IMR-90 (cell line): ENCODE results near the gene NPAS3. TPM values are rescaled to one million over a fixed set of nuclear protein-coding genes. Genes with fewer than 3 reads are reported as not detected.

Experiments used
- ATAC-seq: fragments of 200-7000 bp; cut with Tn5 transposase; 2 replicates; pipeline ENCODE4 v1.9.1; 2020; ENCODE audit warnings: low read depth, mild to moderate bottlenecking, moderate library complexity
- BruUV-seq: library from RNA; stranded (reverse); fragments of 400-500 nt; replicated peaks from 2 replicates; lab custom pipeline; 2021; lab: Mats Ljungman, UMichigan
- CTCF ChIA-PET: fragments of 300-600 bp; formaldehyde crosslinking; extraction: SDS; loops from one replicate; lab custom pipeline; 2021; ENCODE audit warnings: antibody characterized with exemption; lab: Yijun Ruan, JAX
- POLR2A ChIA-PET: fragments of 300-600 bp; sonication (Branson Sonifier 250); formaldehyde crosslinking; loops from one replicate; lab custom pipeline; 2022; ENCODE audit warnings: antibody characterized with exemption; ENCODE audit not compliant: unreplicated experiment; lab: Charles Lee
- DNase-seq: peaks from one replicate; pipeline ENCODE4 v3.0.0; 2013
- H2AFZ ChIP-seq: replicated peaks from 2 replicates; pipeline ENCODE3; 2013; ENCODE audit warnings: low read length, mild to moderate bottlenecking; ENCODE audit not compliant: poor library complexity
- H2AK5ac ChIP-seq: 2 replicates; pipeline ENCODE4 v1.6.1; 2013; ENCODE audit warnings: low read depth, low read length, inconsistent platforms
- H2AK9ac ChIP-seq: replicated peaks from 2 replicates; pipeline ENCODE3; 2013; ENCODE audit warnings: mild to moderate bottlenecking, low read depth, low read length, moderate library complexity; ENCODE audit not compliant: poor library complexity
- H2BK120ac ChIP-seq: 2 replicates; pipeline ENCODE4 v1.6.1; 2013; ENCODE audit warnings: low read depth, low read length, inconsistent platforms
- H2BK15ac ChIP-seq: 3 replicates; pipeline ENCODE4 v1.6.1; 2013; ENCODE audit warnings: low read depth, low read length, inconsistent platforms
- H2BK20ac ChIP-seq: 2 replicates; pipeline ENCODE4 v1.6.1; 2013; ENCODE audit warnings: low read depth, mild to moderate bottlenecking, inconsistent platforms, low read length, moderate library complexity
- H2BK5ac ChIP-seq: 2 replicates; pipeline ENCODE4 v1.6.1; 2013; ENCODE audit warnings: mild to moderate bottlenecking, low read depth, low read length, inconsistent platforms; ENCODE audit not compliant: poor library complexity, severe bottlenecking
- H3K14ac ChIP-seq: replicated peaks from 2 replicates; pipeline ENCODE4 v1.6.1; 2013; ENCODE audit warnings: low read depth, low read length, inconsistent platforms
- H3K18ac ChIP-seq: 2 replicates; pipeline ENCODE4 v1.6.1; 2013; ENCODE audit warnings: low read depth, low read length, control low read depth
- H3K23ac ChIP-seq: 2 replicates; pipeline ENCODE4 v1.6.1; 2013; ENCODE audit warnings: low read depth, low read length, inconsistent platforms
- H3K27ac ChIP-seq: 2 replicates; pipeline ENCODE4 v1.5.1; 2013; ENCODE audit warnings: mild to moderate bottlenecking, control low read depth, low read length; ENCODE audit not compliant: insufficient read depth
- H3K27me3 ChIP-seq: 2 replicates; pipeline ENCODE4 v1.6.1; 2013; ENCODE audit warnings: low read length; ENCODE audit not compliant: control insufficient read depth, insufficient read depth
- H3K36me3 ChIP-seq: 2 replicates; pipeline ENCODE4 v1.6.1; 2013; ENCODE audit warnings: low read length, mixed read lengths; ENCODE audit not compliant: control insufficient read depth, insufficient read depth
- H3K4ac ChIP-seq: 2 replicates; pipeline ENCODE4 v1.6.1; 2013; ENCODE audit warnings: low read depth, low read length, inconsistent platforms
- H3K4me1 ChIP-seq: 2 replicates; pipeline ENCODE4 v1.6.1; 2013; ENCODE audit warnings: low read length, mixed read lengths; ENCODE audit not compliant: control insufficient read depth, insufficient read depth
- H3K4me2 ChIP-seq: 2 replicates; pipeline ENCODE4 v1.6.1; 2013; ENCODE audit warnings: low read depth, mild to moderate bottlenecking, control low read depth, low read length, moderate library complexity
- H3K4me3 ChIP-seq: 2 replicates; pipeline ENCODE4 v1.5.1; 2013; ENCODE audit warnings: low read depth, mild to moderate bottlenecking, control low read depth, low read length, moderate library complexity; ENCODE audit not compliant: insufficient read depth
- H3K56ac ChIP-seq: 2 replicates; pipeline ENCODE4 v1.6.1; 2013; ENCODE audit warnings: low read length, inconsistent platforms; ENCODE audit not compliant: insufficient read depth; ENCODE audit errors: extremely low read depth
- H3K79me1 ChIP-seq, 2 experiments: 2 replicates each; pipeline ENCODE4 v1.6.1; 2013; ENCODE audit warnings: low read length in 2 of 2, inconsistent platforms in 1 of 2, low read depth in 1 of 2
- H3K9ac ChIP-seq: 2 replicates; pipeline ENCODE4 v1.6.1; 2013; ENCODE audit warnings: low read depth, low read length, control low read depth
- H3K9me1 ChIP-seq: 2 replicates; pipeline ENCODE4 v1.6.1; 2013; ENCODE audit warnings: low read length, inconsistent platforms; ENCODE audit not compliant: insufficient read depth
- H3K9me3 ChIP-seq: 2 replicates; pipeline ENCODE4 v1.6.1; 2013; ENCODE audit warnings: low read length; ENCODE audit not compliant: control insufficient read depth, insufficient read depth
- H4K20me1 ChIP-seq: 2 replicates; pipeline ENCODE4 v1.6.1; 2013; ENCODE audit warnings: low read length, inconsistent platforms; ENCODE audit not compliant: insufficient read depth
- H4K5ac ChIP-seq: 2 replicates; pipeline ENCODE4 v1.6.1; 2013; ENCODE audit warnings: mild to moderate bottlenecking, low read depth, low read length, control low read depth
- H4K8ac ChIP-seq, 2 experiments: 2 replicates each; pipeline ENCODE4 v1.6.1; 2013; ENCODE audit warnings: low read depth in 2 of 2, low read length in 2 of 2, control low read depth in 1 of 2, inconsistent platforms in 1 of 2
- H4K91ac ChIP-seq: 2 replicates; pipeline ENCODE4 v1.6.1; 2013; ENCODE audit warnings: low read depth, low read length, inconsistent platforms; ENCODE audit not compliant: insufficient read depth
- BHLHE40 ChIP-seq: fragments of 150-350 bp; IDR thresholded peaks from 2 replicates; pipeline ENCODE4 v1.6.1; 2016; ENCODE audit warnings: mild to moderate bottlenecking, low read depth, low read length
- CEBPB ChIP-seq: IDR thresholded peaks from 2 replicates; pipeline ENCODE4 v1.6.1; 2012; ENCODE audit warnings: low read depth, low read length, improper control_type of control experiment
- CTCF ChIP-seq: conservative IDR thresholded peaks from 2 replicates; pipeline ENCODE4 v1.5.1; 2012; ENCODE audit warnings: mild to moderate bottlenecking, low read depth, low read length, improper control_type of control experiment
- ELK1 ChIP-seq: fragments of 150-350 bp; IDR thresholded peaks from 2 replicates; pipeline ENCODE4 v1.6.1; 2016; ENCODE audit warnings: low read depth, mild to moderate bottlenecking, low read length, moderate library complexity, borderline replicate concordance
- FOS ChIP-seq: fragments of 150-350 bp; IDR thresholded peaks from 2 replicates; pipeline ENCODE4 v1.6.1; 2016; ENCODE audit warnings: low read depth, low read length
- MAZ ChIP-seq: IDR thresholded peaks from 2 replicates; pipeline ENCODE4 v1.6.1; 2012; ENCODE audit warnings: low read depth, mild to moderate bottlenecking, low read length, improper control_type of control experiment, moderate library complexity, borderline replicate concordance
- MXI1 ChIP-seq: IDR thresholded peaks from 2 replicates; pipeline ENCODE4 v1.6.1; 2012; ENCODE audit warnings: low read depth, mild to moderate bottlenecking, low read length, moderate library complexity, borderline replicate concordance
- RAD21 ChIP-seq: IDR thresholded peaks from 2 replicates; pipeline ENCODE4 v1.6.1; 2012; ENCODE audit warnings: low read length, improper control_type of control experiment
- RCOR1 ChIP-seq: IDR thresholded peaks from 2 replicates; pipeline ENCODE4 v1.6.1; 2012; ENCODE audit warnings: mild to moderate bottlenecking, low read length, improper control_type of control experiment; ENCODE audit not compliant: insufficient replicate concordance
- RFX5 ChIP-seq: IDR thresholded peaks from 2 replicates; pipeline ENCODE4 v1.8.0; 2012; ENCODE audit warnings: low read depth, mild to moderate bottlenecking, low read length, moderate library complexity
- SMC3 ChIP-seq: fragments of 150-350 bp; IDR thresholded peaks from 2 replicates; pipeline ENCODE4 v1.6.1; 2016; ENCODE audit warnings: low read depth, mild to moderate bottlenecking, antibody characterized with exemption, low read length, moderate library complexity
- USF2 ChIP-seq: fragments of 150-350 bp; IDR thresholded peaks from 2 replicates; pipeline ENCODE4 v1.6.1; 2017; ENCODE audit warnings: mild to moderate bottlenecking, antibody characterized with exemption, low read length, low read depth
- whole genome bisulfite sequencing, 2 experiments: methylation state at CpG; one replicate each; pipeline versions ENCODE4 v1.1.5 to v1.1.7; 2013; ENCODE audit warnings: missing lambda C conversion rate in 2 of 2; ENCODE audit not compliant: insufficient read length in 1 of 2; ENCODE audit errors: extremely low coverage in 2 of 2; 5-methylcytosine and 5-hydroxymethylcytosine counted together
- dilution Hi-C: fragments of 300-500 bp; cut with HindIII; formaldehyde crosslinking; loops from one replicate; pipeline ENCODE4 v1.14.3; 2018; ENCODE audit warnings: low sequenced_read_pairs; ENCODE audit not compliant: unreplicated experiment
- in situ Hi-C: fragments of 300-500 bp; cut with MboI; formaldehyde crosslinking; loops from 3 replicates; pipeline ENCODE4 v1.14.3; 2019; ENCODE audit warnings: low sequenced_read_pairs, inconsistent platforms, mixed read lengths
- intact Hi-C: fragments of 100-400 bp; cut with micrococcal nuclease; formaldehyde crosslinking; loops from 2 replicates; pipeline ENCODE4 v1.10.0; 2022
- polyA plus RNA-seq, 3 experiments: library from polyadenylated mRNA; depleted of rRNA; stranded (reverse); fragments of >200 nt; gene quantifications; 2 replicates each; pipeline ENCODE4 v1.2.3, GENCODE V29; 2012; ENCODE audit warnings: low replicate concordance in 1 of 3
- total RNA-seq: library from RNA; depleted of rRNA; stranded (reverse); fragments of >200 nt; gene quantifications from 2 replicates; pipeline ENCODE4 v1.2.3, GENCODE V29; 2012

Gene NPAS3
- total and polyA plus RNA-seq, 2 of the 4 experiments (the other 2 are of a cell fraction) = not detected

- POLR2A ChIA-PET = no interaction called here
- Histone ChIP-seq H3K4me1 (no peaks in the 10 kb centered on the region), H4K5ac (no peak overlapping the region), H2BK120ac (no peak overlapping the region), H3K4me3 (no peak overlapping the region), H3K56ac (no peak overlapping the region), H2AK9ac (no peak overlapping the region), H2BK5ac (no peak overlapping the region), H3K4ac (no peak overlapping the region), H4K8ac (no peak overlapping the region), H3K9ac (no peak overlapping the region), H4K20me1 (no peaks in the 10 kb centered on the region), H3K18ac (no peak overlapping the region), H3K9me1 (no peaks in the 10 kb centered on the region), H4K91ac (no peak overlapping the region), H2AFZ (no peak overlapping the region), H3K36me3 (no peaks in the 10 kb centered on the region), H3K27me3 (no peaks in the 10 kb centered on the region), H2BK15ac (no peak overlapping the region), H3K27ac (no peak overlapping the region), H3K23ac (no peak overlapping the region), H2AK5ac (no peak overlapping the region), H3K14ac (no peak overlapping the region), H3K79me1 (no peaks in the 10 kb centered on the region), H3K9me3 (no peaks in the 10 kb centered on the region), H2BK20ac (no peak overlapping the region), H3K4me2 (no peak overlapping the region)
- DNase-seq (no peak), ATAC-seq (no peak)
- WGBS, 2 experiments = no CpG with 5 or more reads among the region's 3 CpGs
- TF ChIP-seq RCOR1 (no peak), CEBPB (no peak), SMC3 (no peak), RAD21 (no peak), USF2 (no peak), BHLHE40 (no peak), FOS (no peak), ELK1 (no peak), CTCF (no peak), MAZ (no peak), RFX5 (no peak), MXI1 (no peak)
- intact Hi-C loops = no loop called here
- in situ Hi-C loops = no loop called here
- CTCF ChIA-PET = no interaction called here
- BruUV-seq = no TSS peak
- dilution Hi-C loops = no loop called here
These were observed 291.3 kb downstream of the NPAS3 start for GRCh38 chr14:33230021-33230420.
